Neural cell (in vitro differentiated cells): ENCODE results near the gene HUS1. TPM values are rescaled to one million over a fixed set of nuclear protein-coding genes. Genes with fewer than 3 reads are reported as not detected.

Experiments used
- polyA plus RNA-seq: library from polyadenylated mRNA; depleted of rRNA; stranded (reverse); fragments of >200 nt; gene quantifications from 2 replicates; pipeline ENCODE4 v1.2.3, GENCODE V29; 2014

Gene HUS1
- polyA plus RNA-seq, 1 donor from 2014 or later = 17.4 TPM

Other genes with a start within 250 kb of the HUS1 start
- 0.28 and 2.0 TPM in 2 replicates for gene PKD1L1, start 31.1 kb downstream of the HUS1 start, polyA plus RNA-seq
- gene SUN3, start 49.5 kb upstream of the HUS1 start, polyA plus RNA-seq = not detected in 2 replicates
- gene C7orf57, start 55.9 kb upstream of the HUS1 start, polyA plus RNA-seq = not detected in 2 replicates
- gene UPP1, start 109.7 kb upstream of the HUS1 start, polyA plus RNA-seq = 19.5 and 22.1 TPM in 2 replicates
- 0.20 TPM in 1 of 2 replicates, not detected in the other for gene ABCA13, start 191.8 kb upstream of the HUS1 start, polyA plus RNA-seq